ENCODE results near the gene GPR37.

The GPR37 gene

GRCh38 chr7:124792002-124792401, 26.4 kb upstream of the GPR37 start:
- TF ChIP-seq CTCF (IDR thresholded peaks at IDR 0.05), result no peak
- peaks cover 8% of the 10 kb centered on the region for H3K27me3 ChIP-seq
- no peaks in the 10 kb centered on the region for H3K9me3 ChIP-seq
- no peaks in the 10 kb centered on the region for H3K36me3 ChIP-seq
- no peak overlapping the region for H3K27ac ChIP-seq
- H3K4me3 ChIP-seq (ENCODE audit: low read depth in 1 of 2, low read length in 1 of 2), result no peak overlapping the region
- no peaks in the 10 kb centered on the region for H3K4me1 ChIP-seq (ENCODE audit: control insufficient read depth in 1 of 2, insufficient read depth in 1 of 2, low read depth in 1 of 2, low read length in 1 of 2)

- H3K4me3 ChIP-seq (ENCODE audit: low read depth in 1 of 2, low read length in 1 of 2), result no peak overlapping the region
- H3K27me3 ChIP-seq, result peaks cover 8% of the 10 kb centered on the region
- no peaks in the 10 kb centered on the region for H3K9me3 ChIP-seq
- H3K36me3 ChIP-seq, result no peaks in the 10 kb centered on the region
- no peak for TF ChIP-seq CTCF (IDR thresholded peaks at IDR 0.05)
- H3K27ac ChIP-seq, result no peak overlapping the region
- no peaks in the 10 kb centered on the region for H3K4me1 ChIP-seq (ENCODE audit: control insufficient read depth in 1 of 2, insufficient read depth in 1 of 2, low read depth in 1 of 2, low read length in 1 of 2)
Observed at GRCh38 chr7:124791426-124791825, 25.8 kb upstream of the GPR37 start.

- no peaks in the 10 kb centered on the region for H3K9me3 ChIP-seq
- H3K36me3 ChIP-seq, result no peaks in the 10 kb centered on the region
- no peak for TF ChIP-seq CTCF (IDR thresholded peaks at IDR 0.05)
- H3K27me3 ChIP-seq, result peaks cover 8% of the 10 kb centered on the region
- no peak overlapping the region for H3K4me3 ChIP-seq (ENCODE audit: low read depth in 1 of 2, low read length in 1 of 2)
- H3K4me1 ChIP-seq (ENCODE audit: control insufficient read depth in 1 of 2, insufficient read depth in 1 of 2, low read depth in 1 of 2, low read length in 1 of 2), result no peaks in the 10 kb centered on the region
- no peak overlapping the region for H3K27ac ChIP-seq
Observed at GRCh38 chr7:124790645-124791044, 25.1 kb upstream of the GPR37 start.

GRCh38 chr7:124785994-124786393, 20.4 kb upstream of the GPR37 start:
- no peaks in the 10 kb centered on the region for H3K9me3 ChIP-seq

GRCh38 chr7:124784879-124785818, 19.6 kb upstream of the GPR37 start:
- H3K4me1 ChIP-seq (ENCODE audit: control insufficient read depth in 1 of 2, insufficient read depth in 1 of 2, low read depth in 1 of 2, low read length in 1 of 2), result no peaks in the 10 kb centered on the region

More at GRCh38 chr7:124785994-124786393, 20.4 kb upstream of the GPR37 start:
- Histone ChIP-seq H3K36me3 (no peaks in the 10 kb centered on the region), H3K27me3 (peaks cover 13% of the 10 kb centered on the region), H3K4me3 (ENCODE audit: low read depth in 1 of 2, low read length in 1 of 2) (no peak overlapping the region), H3K27ac (no peak overlapping the region), H3K4me1 (ENCODE audit: control insufficient read depth in 1 of 2, insufficient read depth in 1 of 2, low read depth in 1 of 2, low read length in 1 of 2) (no peaks in the 10 kb centered on the region)
- no peak for TF ChIP-seq CTCF (IDR thresholded peaks at IDR 0.05)

More at GRCh38 chr7:124784879-124785818, 19.6 kb upstream of the GPR37 start:
- peaks cover 6% of the 10 kb centered on the region for H3K27me3 ChIP-seq
- H3K9me3 ChIP-seq, result no peaks in the 10 kb centered on the region
- no peak overlapping the region for H3K4me3 ChIP-seq (ENCODE audit: low read depth in 1 of 2, low read length in 1 of 2)
- H3K27ac ChIP-seq, result no peak overlapping the region
- no peak for TF ChIP-seq CTCF (IDR thresholded peaks at IDR 0.05)
- H3K36me3 ChIP-seq, result no peaks in the 10 kb centered on the region
